ENCODE measurements around the gene GNG13. TPM values are rescaled to one million over a fixed set of nuclear protein-coding genes. Genes with fewer than 3 reads are reported as not detected.

Gene GNG13
- total RNA-seq, 1 experiment from 2014 or later = not detected

- Histone ChIP-seq H3K9ac (ENCODE audit: low read length) (no peak overlapping the region), H3K27me3 (ENCODE audit: low read length) (no peaks in the 10 kb centered on the region), H3K4me3 (ENCODE audit: low read length) (no peak overlapping the region), H3K9me3 (ENCODE audit: low read length) (no peaks in the 10 kb centered on the region), H3K4me1 (ENCODE audit: insufficient read depth, low read length) (no peaks in the 10 kb centered on the region), H3F3A (ENCODE audit: low read length, unreplicated experiment) (no peaks in the 10 kb centered on the region), H3K79me2 (ENCODE audit: low read length) (no peaks in the 10 kb centered on the region), H3K27ac (ENCODE audit: low read length) (no peak overlapping the region), H3K36me3 (ENCODE audit: low read depth, low read length) (no peaks in the 10 kb centered on the region), H3K4me2 (ENCODE audit: low read length) (no peak overlapping the region), H2AFZ (ENCODE audit: low read length) (no peak overlapping the region), H4K20me1 (ENCODE audit: low read length) (no peaks in the 10 kb centered on the region), H3K9me2 (replicated peaks; ENCODE audit: low read length) (no peaks in the 10 kb centered on the region)
- CTCF ChIA-PET = no interaction called here
- POLR2A ChIA-PET (ENCODE audit: unreplicated experiment) = no interaction called here
- no peak for DNase-seq
- BruUV-seq (replicated peaks) = no TSS peak
- intact Hi-C loops (cut with micrococcal nuclease) = no loop called here
- no peak for ATAC-seq
- TF ChIP-seq EZH2 (IDR thresholded peaks at IDR 0.05; ENCODE audit: low read length, unreplicated experiment) (no peak), EZH2phosphoT487 (IDR thresholded peaks at IDR 0.05; ENCODE audit: borderline replicate concordance, low read length) (no peak), CTCF (conservative IDR thresholded peaks at IDR 0.05; ENCODE audit: low read depth, low read length) (no peak)
Measured at GRCh38 chr16:847681-848445, 47.3 kb upstream of the GNG13 start.

GRCh38 chr16:847151-847550 lies 46.6 kb upstream of the GNG13 start:
- H3K9me2 ChIP-seq (replicated peaks; ENCODE audit: low read length) = no peaks in the 10 kb centered on the region
- ChIA-PET CTCF (no interaction called here), POLR2A (ENCODE audit: unreplicated experiment) (no interaction called here)
- H2AFZ ChIP-seq (ENCODE audit: low read length) = no peak overlapping the region
- H4K20me1 ChIP-seq (ENCODE audit: low read length) = no peaks in the 10 kb centered on the region
- no peak for ATAC-seq
- no peak overlapping the region for H3K4me2 ChIP-seq (ENCODE audit: low read length)
- BruUV-seq (replicated peaks) = no TSS peak
- TF ChIP-seq CTCF (conservative IDR thresholded peaks at IDR 0.05; ENCODE audit: low read depth, low read length) = no peak
- no peak for TF ChIP-seq EZH2 (IDR thresholded peaks at IDR 0.05; ENCODE audit: low read length, unreplicated experiment)
- no peak for TF ChIP-seq EZH2phosphoT487 (IDR thresholded peaks at IDR 0.05; ENCODE audit: borderline replicate concordance, low read length)
- no peak overlapping the region for H3K9ac ChIP-seq (ENCODE audit: low read length)
- H3K9me3 ChIP-seq (ENCODE audit: low read length) = no peaks in the 10 kb centered on the region
- H3K27ac ChIP-seq (ENCODE audit: low read length) = no peak overlapping the region
- H3F3A ChIP-seq (ENCODE audit: low read length, unreplicated experiment) = no peaks in the 10 kb centered on the region
- no peaks in the 10 kb centered on the region for H3K4me1 ChIP-seq (ENCODE audit: insufficient read depth, low read length)
- H3K27me3 ChIP-seq (ENCODE audit: low read length) = no peaks in the 10 kb centered on the region
- intact Hi-C loops (cut with micrococcal nuclease) = no loop called here
- no peaks in the 10 kb centered on the region for H3K36me3 ChIP-seq (ENCODE audit: low read depth, low read length)
- no peaks in the 10 kb centered on the region for H3K79me2 ChIP-seq (ENCODE audit: low read length)
- no peak overlapping the region for H3K4me3 ChIP-seq (ENCODE audit: low read length)
- DNase-seq = no peak

GRCh38 chr16:845351-845745 lies 44.8 kb upstream of the GNG13 start:
- H3K27me3 ChIP-seq (ENCODE audit: low read length) = no peaks in the 10 kb centered on the region
- ChIA-PET POLR2A (ENCODE audit: unreplicated experiment) (no interaction called here), CTCF (no interaction called here)
- H3K4me1 ChIP-seq (ENCODE audit: insufficient read depth, low read length) = no peaks in the 10 kb centered on the region
- no peak overlapping the region for H3K4me2 ChIP-seq (ENCODE audit: low read length)
- no peaks in the 10 kb centered on the region for H4K20me1 ChIP-seq (ENCODE audit: low read length)
- H2AFZ ChIP-seq (ENCODE audit: low read length) = no peak overlapping the region
- H3K36me3 ChIP-seq (ENCODE audit: low read depth, low read length) = no peaks in the 10 kb centered on the region
- no peak overlapping the region for H3K27ac ChIP-seq (ENCODE audit: low read length)
- H3K9me2 ChIP-seq (replicated peaks; ENCODE audit: low read length) = no peaks in the 10 kb centered on the region
- no peaks in the 10 kb centered on the region for H3F3A ChIP-seq (ENCODE audit: low read length, unreplicated experiment)
- DNase-seq = no peak
- no peak overlapping the region for H3K4me3 ChIP-seq (ENCODE audit: low read length)
- no peaks in the 10 kb centered on the region for H3K9me3 ChIP-seq (ENCODE audit: low read length)
- no peak for ATAC-seq
- BruUV-seq (replicated peaks) = no TSS peak
- TF ChIP-seq CTCF (conservative IDR thresholded peaks at IDR 0.05; ENCODE audit: low read depth, low read length) (no peak), EZH2 (IDR thresholded peaks at IDR 0.05; ENCODE audit: low read length, unreplicated experiment) (no peak), EZH2phosphoT487 (IDR thresholded peaks at IDR 0.05; ENCODE audit: borderline replicate concordance, low read length) (no peak)
- intact Hi-C loops (cut with micrococcal nuclease) = no loop called here
- no peaks in the 10 kb centered on the region for H3K79me2 ChIP-seq (ENCODE audit: low read length)
- no peak overlapping the region for H3K9ac ChIP-seq (ENCODE audit: low read length)

Data from PC-3 (cell line).